GM18517 (cell line): ENCODE results near the gene KCNJ6.

ENCODE experiments used
- ATAC-seq: cut with Tn5 transposase; IDR thresholded peaks from one replicate; pipeline ENCODE4 v1.9.1; 2021; ENCODE audit warnings: mild to moderate bottlenecking, moderate library complexity; ENCODE audit not compliant: unreplicated experiment

Gene KCNJ6

GRCh38 chr21:37821786-37822450 lies 94.3 kb downstream of the KCNJ6 start:
- ATAC-seq = no peak

GRCh38 chr21:37821092-37821491 lies 95.2 kb downstream of the KCNJ6 start:
- no peak for ATAC-seq

- no peak for ATAC-seq
These were observed 96.9 kb downstream of the KCNJ6 start for GRCh38 chr21:37819372-37819771.

- ATAC-seq = no peak
These were observed 99.0 kb downstream of the KCNJ6 start for GRCh38 chr21:37817242-37817641.

GRCh38 chr21:37815893-37816292 lies 100.4 kb downstream of the KCNJ6 start:
- ATAC-seq = no peak

GRCh38 chr21:37811711-37812110 lies 104.5 kb downstream of the KCNJ6 start:
- ATAC-seq = no peak

GRCh38 chr21:37808261-37808660 lies 108.0 kb downstream of the KCNJ6 start:
- no peak for ATAC-seq

GRCh38 chr21:37805266-37805665 lies 111.0 kb downstream of the KCNJ6 start:
- no peak for ATAC-seq

GRCh38 chr21:37804001-37804400 lies 112.3 kb downstream of the KCNJ6 start:
- ATAC-seq = no peak

GRCh38 chr21:37803101-37803651 lies 113.1 kb downstream of the KCNJ6 start:
- no peak for ATAC-seq

- no peak for ATAC-seq
These were observed 115.7 kb downstream of the KCNJ6 start for GRCh38 chr21:37800456-37801061.

GRCh38 chr21:37800057-37800455 lies 116.2 kb downstream of the KCNJ6 start:
- no peak for ATAC-seq

GRCh38 chr21:37799211-37800056 lies 116.8 kb downstream of the KCNJ6 start:
- ATAC-seq = no peak

GRCh38 chr21:37797403-37797802 lies 118.9 kb downstream of the KCNJ6 start:
- ATAC-seq = no peak

- ATAC-seq = no peak
These were observed 120.2 kb downstream of the KCNJ6 start for GRCh38 chr21:37796011-37796410.

GRCh38 chr21:37793660-37794059 lies 122.6 kb downstream of the KCNJ6 start:
- ATAC-seq = no peak

GRCh38 chr21:37792046-37792445 lies 124.2 kb downstream of the KCNJ6 start:
- no peak for ATAC-seq

GRCh38 chr21:37790905-37791304 lies 125.4 kb downstream of the KCNJ6 start:
- no peak for ATAC-seq

GRCh38 chr21:37788503-37788902 lies 127.8 kb downstream of the KCNJ6 start:
- ATAC-seq = no peak

- ATAC-seq = no peak
These were observed 128.8 kb downstream of the KCNJ6 start for GRCh38 chr21:37787456-37787855.

GRCh38 chr21:37784591-37785318 lies 131.5 kb downstream of the KCNJ6 start:
- ATAC-seq = no peak
